HG03342 (cell line): ENCODE data around the gene GNL1.
"Not testable (repeated sequence)": the region's sequence is repeated elsewhere in the genome, so short reads cannot be mapped to it uniquely, and the experiment has no call there.

Experiments
- ATAC-seq: cut with Tn5 transposase; IDR thresholded peaks from one replicate; pipeline ENCODE4 v1.9.1; 2021; ENCODE audit warnings: mild to moderate bottlenecking, moderate library complexity; ENCODE audit not compliant: unreplicated experiment

Gene GNL1

GRCh38 chr6:30533460-30534294 lies 22.6 kb downstream of the GNL1 start:
- ATAC-seq, result no peak

GRCh38 chr6:30530014-30530413 lies 26.3 kb downstream of the GNL1 start:
- ATAC-seq, result no peak

- not testable (repeated sequence) for ATAC-seq
These were observed 26.9 kb downstream of the GNL1 start for GRCh38 chr6:30529349-30529875.

- ATAC-seq, result not testable (repeated sequence)
These were observed 29.8 kb downstream of the GNL1 start for GRCh38 chr6:30526444-30526843.

GRCh38 chr6:30521952-30522351 lies 34.3 kb downstream of the GNL1 start:
- ATAC-seq, result not testable (repeated sequence)

- not testable (repeated sequence) for ATAC-seq
These were observed 35.2 kb downstream of the GNL1 start for GRCh38 chr6:30521082-30521481.

GRCh38 chr6:30520522-30520921 lies 35.8 kb downstream of the GNL1 start:
- ATAC-seq, result no peak

GRCh38 chr6:30518505-30519145 lies 37.7 kb downstream of the GNL1 start:
- ATAC-seq, result not testable (repeated sequence)

- ATAC-seq, result not testable (repeated sequence)
These were observed 38.4 kb downstream of the GNL1 start for GRCh38 chr6:30517767-30518504.

- not testable (repeated sequence) for ATAC-seq
These were observed 39.6 kb downstream of the GNL1 start for GRCh38 chr6:30516754-30517076.

GRCh38 chr6:30515944-30516753 lies 40.1 kb downstream of the GNL1 start:
- peak; percentile 75 for ATAC-seq

- ATAC-seq, result no peak
These were observed 41.2 kb downstream of the GNL1 start for GRCh38 chr6:30515106-30515505.

- ATAC-seq, result no peak
These were observed 42.8 kb downstream of the GNL1 start for GRCh38 chr6:30513451-30513850.

GRCh38 chr6:30511169-30511546 lies 45.1 kb downstream of the GNL1 start:
- ATAC-seq, result no peak

- ATAC-seq, result no peak
These were observed 45.7 kb downstream of the GNL1 start for GRCh38 chr6:30510419-30511168.

- ATAC-seq, result peak; percentile 45
These were observed 47.2 kb downstream of the GNL1 start for GRCh38 chr6:30508890-30509736.

- no peak for ATAC-seq
These were observed 48.2 kb downstream of the GNL1 start for GRCh38 chr6:30507849-30508827.
